SK-N-SH treated with all-trans-retinoic acid at 6 μM for 48 hours (cell line): ENCODE measurements around the gene OXER1.

Source experiments
- ATAC-seq: fragments of 200-7000 bp; cut with Tn5 transposase; 3 replicates; pipeline ENCODE4 v1.9.1; 2020; ENCODE audit warnings: mild to moderate bottlenecking, moderate library complexity
- ARNTL ChIP-seq: fragments of 450-650 bp; formaldehyde crosslinking; IDR thresholded peaks from 2 replicates; pipeline ENCODE4 v1.5.0; 2020; ENCODE audit warnings: low read depth, mild to moderate bottlenecking, moderate library complexity, borderline replicate concordance
- CREB5 ChIP-seq: fragments of 250-450 bp; sonication (Bioruptor Pico); IDR thresholded peaks from 2 replicates; pipeline ENCODE4 v1.5.1; 2020; ENCODE audit warnings: low read depth, mild to moderate bottlenecking, moderate library complexity
- CSDC2 ChIP-seq: fragments of 250-450 bp; sonication (Bioruptor Pico); IDR thresholded peaks from 2 replicates; pipeline ENCODE4 v1.5.0; 2020; ENCODE audit warnings: mild to moderate bottlenecking, moderate library complexity
- CSRNP3 ChIP-seq: fragments of 250-450 bp; sonication (Bioruptor Pico); IDR thresholded peaks from 2 replicates; pipeline ENCODE4 v1.5.1; 2021; ENCODE audit warnings: mild to moderate bottlenecking, moderate library complexity
- ESRRG ChIP-seq: fragments of 250-450 bp; sonication (Bioruptor Pico); IDR thresholded peaks from 2 replicates; pipeline ENCODE4 v1.6.1; 2021; ENCODE audit warnings: mild to moderate bottlenecking
- ISL1 ChIP-seq: fragments of 250-450 bp; sonication (Bioruptor Pico); IDR thresholded peaks from 2 replicates; pipeline ENCODE4 v2.1.2; 2022; ENCODE audit warnings: mild to moderate bottlenecking, moderate library complexity
- OSR1 ChIP-seq: fragments of 250-450 bp; sonication (Bioruptor Pico); IDR thresholded peaks from 2 replicates; pipeline ENCODE4 v1.8.0; 2022; ENCODE audit warnings: moderate library complexity, mild to moderate bottlenecking, inconsistent platforms
- PATZ1 ChIP-seq: fragments of 250-450 bp; sonication (Bioruptor Pico); IDR thresholded peaks from 2 replicates; pipeline ENCODE4 v1.8.0; 2020; ENCODE audit warnings: mild to moderate bottlenecking, moderate library complexity, borderline replicate concordance
- POU6F1 ChIP-seq: fragments of 250-450 bp; sonication (Bioruptor Pico); IDR thresholded peaks from 2 replicates; pipeline ENCODE4 v1.8.0; 2021; ENCODE audit warnings: low read depth, mild to moderate bottlenecking, moderate library complexity, borderline replicate concordance
- PPARA ChIP-seq: fragments of 250-450 bp; sonication (Bioruptor Pico); IDR thresholded peaks from 2 replicates; pipeline ENCODE4 v1.5.0; 2020; ENCODE audit warnings: mild to moderate bottlenecking, borderline replicate concordance
- RARB ChIP-seq: fragments of 250-450 bp; sonication (Bioruptor Pico); IDR thresholded peaks from 2 replicates; pipeline ENCODE4 v1.8.0; 2021; ENCODE audit warnings: mild to moderate bottlenecking, moderate library complexity
- SNAI2 ChIP-seq: fragments of 250-450 bp; sonication (Bioruptor Pico); IDR thresholded peaks from 2 replicates; pipeline ENCODE4 v1.5.0; 2020; ENCODE audit warnings: mild to moderate bottlenecking, moderate library complexity
- TCF4 ChIP-seq: fragments of 250-450 bp; sonication (Bioruptor Pico); IDR thresholded peaks from 2 replicates; pipeline ENCODE4 v1.8.0; 2021; ENCODE audit warnings: mild to moderate bottlenecking, moderate library complexity, borderline replicate concordance
- TOX ChIP-seq: fragments of 250-450 bp; sonication (Bioruptor Pico); IDR thresholded peaks from 2 replicates; pipeline ENCODE4 v1.8.0; 2021; ENCODE audit warnings: mild to moderate bottlenecking, moderate library complexity, borderline replicate concordance
- TSHZ2 ChIP-seq: fragments of 250-450 bp; sonication (Bioruptor Pico); IDR thresholded peaks from 2 replicates; pipeline ENCODE4 v1.5.0; 2020; ENCODE audit warnings: mild to moderate bottlenecking, moderate library complexity
- ZFP3 ChIP-seq: fragments of 250-450 bp; sonication (Bioruptor Pico); IDR thresholded peaks from 2 replicates; pipeline ENCODE4 v1.5.0; 2020; ENCODE audit warnings: mild to moderate bottlenecking, moderate library complexity
- ZFP30 ChIP-seq: fragments of 450-650 bp; formaldehyde crosslinking; IDR thresholded peaks from 2 replicates; pipeline ENCODE4 v1.5.0; 2022; ENCODE audit warnings: mild to moderate bottlenecking, moderate library complexity
- ZNF565 ChIP-seq: fragments of 450-650 bp; formaldehyde crosslinking; conservative IDR thresholded peaks from 2 replicates; pipeline ENCODE4 v1.5.0; 2020; ENCODE audit warnings: low read depth, mild to moderate bottlenecking, moderate library complexity
- ZNF70 ChIP-seq: fragments of 450-650 bp; formaldehyde crosslinking; IDR thresholded peaks from 2 replicates; pipeline ENCODE4 v1.5.0; 2020; ENCODE audit warnings: mild to moderate bottlenecking, moderate library complexity
- ZNF8 ChIP-seq: fragments of 450-650 bp; formaldehyde crosslinking; IDR thresholded peaks from 2 replicates; pipeline ENCODE4 v1.5.0; 2020; ENCODE audit warnings: mild to moderate bottlenecking, moderate library complexity

OXER1 gene

GRCh38 chr2:42784204-42784880 lies 20.4 kb upstream of the OXER1 start:
- ATAC-seq = no peak
- TF ChIP-seq ZNF565 = no peak
- TF ChIP-seq OSR1 (CRISPR knock-in tag) = no peak

GRCh38 chr2:42783511-42783910 lies 19.6 kb upstream of the OXER1 start:
- TF ChIP-seq ZNF565 = no peak
- TF ChIP-seq OSR1 (CRISPR knock-in tag) = no peak
- TF ChIP-seq SNAI2 (CRISPR knock-in tag) = no peak
- no peak for TF ChIP-seq RARB (CRISPR knock-in tag)
- no peak for ATAC-seq

- no peak for ATAC-seq
- TF ChIP-seq RARB (CRISPR knock-in tag) (no peak), TCF4 (no peak), ZNF70 (CRISPR knock-in tag) (no peak), ZNF8 (CRISPR knock-in tag) (no peak), ARNTL (CRISPR knock-in tag) (no peak), PATZ1 (no peak), POU6F1 (CRISPR knock-in tag) (no peak), OSR1 (CRISPR knock-in tag) (no peak), CSRNP3 (no peak), TSHZ2 (CRISPR knock-in tag) (no peak), TOX (CRISPR knock-in tag) (no peak), CSDC2 (CRISPR knock-in tag) (no peak), ZNF565 (no peak), CREB5 (no peak), ZFP30 (CRISPR knock-in tag) (no peak), PPARA (CRISPR knock-in tag) (no peak), ZFP3 (CRISPR knock-in tag) (no peak), ISL1 (no peak), ESRRG (CRISPR knock-in tag) (no peak)
Observed at GRCh38 chr2:42781181-42781580, 17.2 kb upstream of the OXER1 start.
